Measurements from ENCODE around the gene TAS2R30.
"Not testable (repeated sequence)": the region's sequence is repeated elsewhere in the genome, so short reads cannot be mapped to it uniquely, and the experiment has no call there.

The TAS2R30 gene

DNA sequence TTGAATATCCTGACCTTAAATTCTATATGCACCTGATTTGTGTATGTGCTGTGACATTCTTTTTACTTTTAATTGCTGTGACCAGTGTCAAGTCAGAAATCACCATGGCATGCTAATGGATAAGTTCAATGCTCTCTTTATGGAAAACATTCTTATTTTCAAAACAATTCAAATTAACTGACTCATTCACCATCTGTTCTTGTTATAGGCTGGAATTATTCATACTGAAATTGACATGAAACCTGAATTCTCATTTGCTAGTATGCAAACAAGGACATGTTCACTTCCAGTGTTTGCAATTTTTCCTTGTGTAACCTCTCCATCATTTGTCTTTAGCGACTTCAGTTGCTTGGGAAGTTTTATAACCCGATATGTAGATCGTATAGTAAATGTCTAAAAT is at the start of gene TAS2R30:
TAS2R30 (minus strand) TSS at position 340 of the 400 bp plus-strand sequence. CDS start 400 bp downstream, outside the sequence.
- DNase-seq: no peak

DNA sequence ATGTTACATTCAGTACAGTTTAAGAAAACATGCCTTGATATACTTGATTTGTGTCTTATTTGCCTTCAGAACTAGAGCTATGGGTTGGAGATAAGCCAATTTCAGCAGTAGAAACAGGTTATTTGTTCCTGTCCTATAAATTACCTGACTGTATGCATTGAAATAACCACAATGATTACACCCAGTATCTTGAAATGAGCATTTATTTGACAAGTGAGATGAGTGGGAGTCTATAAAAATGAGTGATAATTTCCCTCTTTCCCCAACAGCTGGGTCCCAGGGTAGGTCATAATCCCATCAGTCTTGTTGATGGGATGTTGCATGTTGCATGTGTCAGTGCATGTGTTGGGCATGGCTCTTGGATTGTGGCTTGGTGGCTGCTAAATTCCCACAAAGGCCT is 48.6 kb upstream of the TAS2R30 start:
- no peak for DNase-seq

GRCh38 chr12:11182529-11182928 is 48.1 kb upstream of the TAS2R30 start:
- DNase-seq: no peak

DNA sequence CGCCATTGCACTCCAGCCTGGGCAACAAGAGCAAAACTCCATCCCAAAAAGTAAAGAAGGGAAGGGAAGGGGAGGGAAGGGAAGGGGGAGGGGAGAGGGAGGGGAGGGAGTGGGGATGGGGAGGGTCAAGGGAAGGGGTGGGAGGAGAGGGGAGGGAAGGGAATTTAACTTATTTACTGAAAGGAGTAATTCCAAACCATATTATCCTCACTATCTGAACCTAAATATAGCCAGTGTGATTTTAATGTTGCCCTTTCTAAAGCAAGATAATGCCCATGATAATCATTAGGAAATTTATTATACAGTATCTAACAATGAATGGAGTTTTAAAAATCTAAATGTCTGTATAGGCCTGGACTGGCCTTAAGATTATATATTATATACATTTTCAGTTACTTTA is 43.8 kb upstream of the TAS2R30 start:
- DNase-seq: no peak

DNA sequence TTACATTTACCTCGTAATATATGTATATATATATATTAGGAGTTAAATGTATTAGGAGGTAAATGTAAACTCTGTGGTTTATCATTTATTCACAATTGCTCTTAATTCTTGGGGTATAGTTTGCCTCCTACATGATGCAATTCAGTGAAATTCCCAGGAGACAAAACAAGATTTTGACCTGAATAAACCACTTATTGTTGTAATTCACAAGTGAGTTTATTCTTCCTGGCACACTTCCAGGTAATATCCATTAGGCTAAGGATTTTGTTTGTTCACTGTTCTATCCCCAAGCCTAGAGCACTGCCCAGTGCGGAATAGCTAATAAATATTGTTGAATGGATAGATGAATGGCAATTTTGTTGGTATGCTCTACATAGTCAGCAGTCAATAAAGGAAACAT is 39.6 kb upstream of the TAS2R30 start:
- no peak for DNase-seq

- no peak for DNase-seq
Observed at GRCh38 chr12:11171969-11172675, 37.7 kb upstream of the TAS2R30 start.

- peak; percentile 78 for DNase-seq
Observed at GRCh38 chr12:11171145-11171968, 36.9 kb upstream of the TAS2R30 start, which contains the start of gene SMIM10L1. Gene SMIM10L1, plus strand, starts transcription at chr12:11171194. Its CDS starts 163 bp downstream, at chr12:11171357.

DNA sequence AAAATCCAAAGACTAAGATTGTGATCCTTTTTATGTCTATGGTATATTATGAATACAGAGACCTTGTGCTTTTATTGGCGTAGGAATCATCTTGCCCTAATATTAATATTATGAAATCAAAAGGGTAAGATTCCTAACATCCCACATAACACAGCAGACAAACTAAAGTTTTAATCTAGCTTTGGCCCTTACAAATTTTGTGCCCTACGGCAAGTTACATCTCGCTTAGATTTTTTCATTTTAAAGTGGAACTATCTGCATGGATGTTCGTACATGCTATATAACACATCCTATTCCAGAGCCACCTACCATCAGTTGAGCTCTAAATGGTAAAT is 36.3 kb upstream of the TAS2R30 start:
- no peak for DNase-seq

DNA sequence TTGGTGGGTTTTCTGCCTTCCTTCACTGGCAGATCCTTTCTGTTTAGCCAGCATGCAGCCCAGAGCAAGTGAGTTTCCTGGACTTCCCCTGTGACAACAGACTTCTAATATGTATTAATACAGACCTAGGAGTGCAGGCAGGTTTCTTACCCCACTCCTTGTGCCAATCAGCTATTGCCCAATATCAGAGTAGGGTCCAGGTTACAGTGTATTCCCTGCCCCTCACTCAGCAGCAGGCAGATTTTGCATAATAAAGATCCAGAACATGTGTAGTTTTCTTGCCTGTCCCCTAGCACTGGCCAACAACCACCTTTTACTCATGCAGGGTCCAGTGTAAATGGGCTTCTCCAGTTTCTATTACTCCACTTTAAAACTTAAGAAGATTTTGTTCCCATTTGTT is 31.9 kb upstream of the TAS2R30 start:
- DNase-seq: no peak

DNA sequence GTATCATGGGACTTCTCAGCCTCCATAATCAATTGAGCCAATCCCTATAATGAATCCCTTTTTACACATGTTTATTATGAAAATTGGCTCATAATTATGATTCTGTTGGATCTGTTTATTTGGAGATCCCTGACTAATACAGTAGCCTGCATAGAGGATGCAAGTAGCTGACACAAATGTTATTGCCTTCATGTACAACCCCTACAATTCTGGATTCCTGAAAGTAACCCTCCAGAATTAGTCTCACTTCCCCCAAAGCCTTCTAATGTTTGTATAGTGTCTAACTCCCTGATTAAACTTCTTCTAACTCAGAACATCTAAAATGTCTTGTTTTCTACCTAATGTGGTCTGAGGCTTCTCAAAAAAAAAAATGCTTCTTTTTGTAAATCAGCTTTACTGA is 29.9 kb upstream of the TAS2R30 start:
- no peak for DNase-seq

DNA sequence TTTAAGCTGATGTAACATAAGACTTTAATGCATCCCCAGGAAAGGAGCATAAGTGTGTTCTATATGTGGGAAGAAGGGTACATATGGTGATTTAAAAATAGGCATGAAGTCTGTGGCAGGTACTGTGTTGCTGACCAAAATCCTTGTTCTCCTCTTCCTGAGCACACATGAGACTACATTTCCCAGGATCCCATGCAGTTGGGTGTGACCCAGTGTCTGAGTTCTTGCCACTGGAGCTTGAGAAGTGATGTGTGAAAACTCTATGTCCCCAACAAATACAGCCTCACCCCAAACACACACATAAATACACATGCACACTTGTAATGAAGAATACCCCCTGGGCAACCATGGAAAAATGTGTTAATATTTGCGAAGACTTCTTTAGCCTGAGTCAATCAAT is 28.1 kb upstream of the TAS2R30 start:
- DNase-seq: no peak

GRCh38 chr12:11158885-11159444 is 24.5 kb upstream of the TAS2R30 start:
- DNase-seq: no peak

GRCh38 chr12:11154400-11154925 is 20.0 kb upstream of the TAS2R30 start:
- no peak for DNase-seq

GRCh38 chr12:11152725-11153124 is 18.3 kb upstream of the TAS2R30 start:
- no peak for DNase-seq

DNA sequence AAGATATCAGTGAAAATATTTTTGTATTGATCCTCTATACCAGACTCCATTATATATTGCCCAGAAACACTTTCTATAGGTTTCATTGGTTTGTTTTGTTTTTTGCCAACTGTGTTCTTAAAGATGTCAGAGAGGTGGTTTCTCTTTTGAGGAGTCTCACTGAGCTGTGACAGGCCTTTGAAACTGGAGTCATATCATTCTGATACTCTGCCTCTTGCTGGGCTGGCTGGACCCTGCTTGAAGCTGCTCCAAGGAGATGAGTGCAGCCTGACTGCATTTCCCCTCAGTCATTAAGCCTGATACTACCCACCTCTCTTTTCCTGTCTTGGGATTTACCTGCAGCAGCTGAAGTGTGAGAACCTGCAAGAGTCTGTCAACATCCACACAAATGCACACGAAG is 16.4 kb upstream of the TAS2R30 start:
- DNase-seq: no peak

- DNase-seq: no peak
Observed at GRCh38 chr12:11147420-11147819, 13.0 kb upstream of the TAS2R30 start.

DNA sequence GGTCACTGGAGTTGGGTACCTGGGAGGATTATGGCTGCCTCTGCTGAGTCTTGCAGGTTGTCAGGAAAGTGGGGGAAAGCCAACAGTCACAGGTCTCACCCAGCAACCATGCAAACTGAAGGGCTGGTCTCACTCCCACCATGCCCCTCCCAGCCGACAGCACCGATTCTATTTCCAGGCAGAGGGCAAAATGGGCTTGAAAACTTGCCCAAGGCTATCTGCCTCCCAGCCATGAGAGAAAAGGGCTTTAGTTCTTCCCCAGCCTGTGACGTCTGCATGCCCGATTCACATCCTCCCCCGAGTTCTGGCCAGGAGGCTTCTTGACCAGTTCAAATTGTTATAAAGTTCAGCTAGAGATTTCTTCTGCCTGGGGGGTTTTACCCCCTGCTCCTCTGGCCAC is 9.9 kb upstream of the TAS2R30 start:
- no peak for DNase-seq

DNA sequence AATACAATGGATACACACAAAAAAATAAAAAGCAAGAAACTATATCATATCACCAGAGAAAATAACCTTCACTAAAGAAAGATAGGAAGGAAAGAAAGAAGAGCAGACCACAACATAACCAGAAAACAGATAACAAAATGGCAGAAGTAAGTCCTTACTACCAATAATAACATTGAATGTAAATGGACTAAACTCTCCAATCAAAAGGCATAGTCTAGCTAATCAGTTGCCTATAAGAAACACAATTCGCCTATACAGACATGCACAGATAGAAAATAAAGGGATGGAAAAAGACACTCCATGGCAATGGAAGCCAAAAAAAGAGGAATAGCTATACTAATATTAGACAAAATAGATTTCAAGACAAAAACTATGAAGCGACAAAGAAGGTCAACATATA is 8.9 kb upstream of the TAS2R30 start:
- DNase-seq: no peak

GRCh38 chr12:11136075-11136474 is 1.6 kb upstream of the TAS2R30 start:
- no peak for DNase-seq

DNA sequence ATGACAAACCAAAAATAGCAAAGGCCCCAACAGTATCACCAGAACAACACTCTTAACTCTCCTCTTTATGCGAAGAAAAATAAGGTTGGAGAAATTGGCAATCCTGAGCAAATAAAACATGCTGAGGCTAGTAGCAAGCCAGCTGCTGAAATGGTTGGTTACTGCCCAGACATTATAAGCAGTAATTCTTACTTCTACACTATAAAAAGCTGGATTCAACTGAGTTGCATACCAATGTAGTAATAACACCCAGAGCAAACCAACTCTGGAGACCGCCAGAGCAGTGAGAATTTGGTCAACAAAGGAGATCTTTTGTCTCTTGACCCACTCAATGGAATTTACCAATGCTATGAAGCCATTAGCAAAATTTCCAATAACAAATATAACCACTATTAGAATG is 628 bp downstream of the TAS2R30 start:
- no peak for DNase-seq

GRCh38 chr12:11133162-11133561 is 1.3 kb downstream of the TAS2R30 start:
- DNase-seq: no peak

GRCh38 chr12:11130999-11131398 is 3.4 kb downstream of the TAS2R30 start:
- no peak for DNase-seq

- DNase-seq: no peak
Observed at GRCh38 chr12:11130382-11130781, 4.1 kb downstream of the TAS2R30 start.

DNA sequence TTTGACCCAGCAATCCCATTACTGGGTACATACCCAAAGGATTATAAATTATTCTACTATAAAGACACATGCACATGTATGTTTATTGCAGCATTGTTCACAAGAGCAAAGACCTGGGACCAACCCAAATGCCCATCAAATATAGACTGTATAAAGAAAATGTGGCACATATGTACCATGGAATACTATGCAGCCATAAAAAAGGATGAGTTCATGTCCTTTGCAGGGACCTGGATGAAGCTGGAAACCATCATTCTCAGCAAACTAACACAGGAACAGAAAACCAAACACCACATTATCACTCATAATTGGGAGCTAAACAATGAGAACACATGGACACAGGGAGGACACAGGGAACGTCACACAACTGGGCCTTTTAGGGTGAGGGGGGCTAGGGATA is 20.3 kb downstream of the TAS2R30 start:
- DNase-seq: not testable (repeated sequence)

Measured in GDM1 (cell line).